ENCODE data around the gene PJVK. TPM values are rescaled to one million over a fixed set of nuclear protein-coding genes. Genes with fewer than 3 reads are reported as not detected.

Gene PJVK
- total and polyA plus RNA-seq, 2 of the 13 experiments (the other 11 are each of a cell fraction or from before 2014, with no cell fraction given): 1.2 to 2.6 TPM

DNA sequence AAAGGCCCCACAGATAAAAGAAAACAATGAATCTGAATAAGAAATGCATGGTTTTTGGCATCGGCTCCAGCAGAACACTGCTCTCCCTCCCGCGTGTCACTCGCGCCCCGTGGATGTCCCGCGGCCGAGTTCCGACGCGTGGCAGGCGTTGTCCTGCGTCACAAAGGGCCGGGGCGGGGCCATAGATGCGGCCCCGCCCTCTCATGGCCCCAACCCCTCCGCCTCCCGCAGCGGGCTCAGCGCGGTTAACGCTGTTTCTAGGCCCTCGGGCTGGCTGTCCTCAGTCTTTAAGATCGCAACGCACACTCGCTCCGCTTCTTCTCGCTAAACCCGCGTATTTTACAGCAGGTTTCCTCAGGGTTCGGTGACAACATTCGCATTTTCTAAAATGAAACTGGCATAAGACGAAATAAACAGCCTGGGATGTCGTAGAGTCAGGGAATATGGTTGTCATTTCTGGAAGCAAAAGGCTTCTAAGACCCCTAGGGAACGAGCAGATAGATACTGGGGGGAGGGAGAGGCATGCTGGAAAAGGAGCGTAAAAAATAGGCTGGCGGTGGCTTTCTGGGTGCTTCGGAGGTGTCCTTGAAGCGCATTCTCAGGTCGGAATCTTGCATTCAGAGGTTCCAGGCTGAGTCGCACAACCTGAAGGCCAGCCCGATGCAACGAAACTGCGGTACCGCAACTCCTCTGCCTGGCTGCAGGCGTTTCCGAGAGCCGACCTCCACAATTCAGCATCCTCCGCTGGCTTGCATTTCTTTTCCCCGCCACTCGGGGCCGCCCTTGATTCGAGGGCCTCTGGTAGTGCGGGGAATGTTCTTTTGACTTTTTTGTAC is 27.5 kb downstream of the PJVK start, which contains the start of gene FKBP7 (continued):
- TF ChIP-seq ZNF136 (CRISPR knock-in tag; IDR thresholded peaks at IDR 0.05; ENCODE audit: low read depth) (0 out of 2 replicates have a peak, but pooled peaks have one; percentile 49), ZMYM3 (CRISPR knock-in tag; IDR thresholded peaks at IDR 0.05) (no peak; the same call in 1 of the 2 replicates), NRL (CRISPR knock-in tag; IDR thresholded peaks at IDR 0.05; ENCODE audit: borderline replicate concordance) (peak; percentile 56; the same call in 1 of the 2 replicates), THAP9 (CRISPR knock-in tag; IDR thresholded peaks at IDR 0.05; ENCODE audit: borderline replicate concordance) (peak; percentile 87; the same call in 1 of the 2 replicates), GTF2F1 (IDR thresholded peaks at IDR 0.05; ENCODE audit: low read length) (no peak), ZNF780A (CRISPR knock-in tag; IDR thresholded peaks at IDR 0.05) (no peak), SAFB2 (CRISPR knock-in tag; IDR thresholded peaks at IDR 0.05; ENCODE audit: borderline replicate concordance, low read depth) (peak; percentile 82), HNRNPK (IDR thresholded peaks at IDR 0.05; ENCODE audit: low read depth, low read length, poor library complexity, severe bottlenecking) (no peak), FIP1L1 (IDR thresholded peaks at IDR 0.05; ENCODE audit: borderline replicate concordance, insufficient read depth, low read depth, low read length) (no peak), NONO (IDR thresholded peaks at IDR 0.05) (no peak), NONO (CRISPR knock-in tag; conservative IDR thresholded peaks at IDR 0.05) (peak; percentile 66), STAG1 (CRISPR knock-in tag; IDR thresholded peaks at IDR 0.05) (peak; percentile 65), MEIS1 (CRISPR knock-in tag; IDR thresholded peaks at IDR 0.05; ENCODE audit: borderline replicate concordance) (peak; percentile 52), PBX3 (CRISPR knock-in tag; IDR thresholded peaks at IDR 0.05; ENCODE audit: borderline replicate concordance) (peak; percentile 51; the same call in 1 of the 2 replicates), ZNF121 (CRISPR knock-in tag; IDR thresholded peaks at IDR 0.05) (no peak)
- TF ChIP-seq, protein P1, sequence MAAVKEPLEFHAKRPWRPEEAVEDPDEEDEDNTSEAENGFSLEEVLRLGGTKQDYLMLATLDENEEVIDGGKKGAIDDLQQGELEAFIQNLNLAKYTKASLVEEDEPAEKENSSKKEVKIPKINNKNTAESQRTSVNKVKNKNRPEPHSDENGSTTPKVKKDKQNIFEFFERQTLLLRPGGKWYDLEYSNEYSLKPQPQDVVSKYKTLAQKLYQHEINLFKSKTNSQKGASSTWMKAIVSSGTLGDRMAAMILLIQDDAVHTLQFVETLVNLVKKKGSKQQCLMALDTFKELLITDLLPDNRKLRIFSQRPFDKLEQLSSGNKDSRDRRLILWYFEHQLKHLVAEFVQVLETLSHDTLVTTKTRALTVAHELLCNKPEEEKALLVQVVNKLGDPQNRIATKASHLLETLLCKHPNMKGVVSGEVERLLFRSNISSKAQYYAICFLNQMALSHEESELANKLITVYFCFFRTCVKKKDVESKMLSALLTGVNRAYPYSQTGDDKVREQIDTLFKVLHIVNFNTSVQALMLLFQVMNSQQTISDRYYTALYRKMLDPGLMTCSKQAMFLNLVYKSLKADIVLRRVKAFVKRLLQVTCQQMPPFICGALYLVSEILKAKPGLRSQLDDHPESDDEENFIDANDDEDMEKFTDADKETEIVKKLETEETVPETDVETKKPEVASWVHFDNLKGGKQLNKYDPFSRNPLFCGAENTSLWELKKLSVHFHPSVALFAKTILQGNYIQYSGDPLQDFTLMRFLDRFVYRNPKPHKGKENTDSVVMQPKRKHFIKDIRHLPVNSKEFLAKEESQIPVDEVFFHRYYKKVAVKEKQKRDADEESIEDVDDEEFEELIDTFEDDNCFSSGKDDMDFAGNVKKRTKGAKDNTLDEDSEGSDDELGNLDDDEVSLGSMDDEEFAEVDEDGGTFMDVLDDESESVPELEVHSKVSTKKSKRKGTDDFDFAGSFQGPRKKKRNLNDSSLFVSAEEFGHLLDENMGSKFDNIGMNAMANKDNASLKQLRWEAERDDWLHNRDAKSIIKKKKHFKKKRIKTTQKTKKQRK (IDR thresholded peaks at IDR 0.05; ENCODE audit: low read length): no peak
- TF ChIP-seq, protein P2, sequence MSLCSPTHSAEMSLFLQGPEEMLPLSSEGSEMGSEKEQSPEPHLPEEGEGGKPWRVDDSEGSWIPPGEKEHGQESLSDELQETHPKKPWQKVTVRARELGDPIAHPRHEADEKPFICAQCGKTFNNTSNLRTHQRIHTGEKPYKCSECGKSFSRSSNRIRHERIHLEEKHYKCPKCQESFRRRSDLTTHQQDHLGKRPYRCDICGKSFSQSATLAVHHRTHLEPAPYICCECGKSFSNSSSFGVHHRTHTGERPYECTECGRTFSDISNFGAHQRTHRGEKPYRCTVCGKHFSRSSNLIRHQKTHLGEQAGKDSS (CRISPR knock-in tag; IDR thresholded peaks at IDR 0.05; ENCODE audit: borderline replicate concordance, low read depth): no peak; the same call in 1 of the 2 replicates
- TF ChIP-seq, protein P3, sequence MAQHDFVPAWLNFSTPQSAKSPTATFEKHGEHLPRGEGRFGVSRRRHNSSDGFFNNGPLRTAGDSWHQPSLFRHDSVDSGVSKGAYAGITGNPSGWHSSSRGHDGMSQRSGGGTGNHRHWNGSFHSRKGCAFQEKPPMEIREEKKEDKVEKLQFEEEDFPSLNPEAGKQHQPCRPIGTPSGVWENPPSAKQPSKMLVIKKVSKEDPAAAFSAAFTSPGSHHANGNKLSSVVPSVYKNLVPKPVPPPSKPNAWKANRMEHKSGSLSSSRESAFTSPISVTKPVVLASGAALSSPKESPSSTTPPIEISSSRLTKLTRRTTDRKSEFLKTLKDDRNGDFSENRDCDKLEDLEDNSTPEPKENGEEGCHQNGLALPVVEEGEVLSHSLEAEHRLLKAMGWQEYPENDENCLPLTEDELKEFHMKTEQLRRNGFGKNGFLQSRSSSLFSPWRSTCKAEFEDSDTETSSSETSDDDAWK (CRISPR knock-in tag; IDR thresholded peaks at IDR 0.05): no peak
